H9 (cell line): ENCODE data around the gene PEX5L. TPM values are rescaled to one million over a fixed set of nuclear protein-coding genes. Genes with fewer than 3 reads are reported as not detected.

Experiments used
- DNase-seq: peaks from one replicate; pipeline ENCODE4 v3.0.0-alpha.2; 2017
- H2AFZ ChIP-seq: one replicate; pipeline ENCODE4 v1.6.1; 2013; ENCODE audit warnings: mild to moderate bottlenecking, low read length, control low read depth, moderate library complexity
- H2AK5ac ChIP-seq: 2 replicates; pipeline ENCODE4 v1.6.1; 2013; ENCODE audit warnings: low read length, control low read depth, mixed read lengths; ENCODE audit not compliant: insufficient read length
- H2BK120ac ChIP-seq: one replicate; pipeline ENCODE4 v1.6.1; 2013; ENCODE audit warnings: low read depth, mild to moderate bottlenecking, low read length, control low read depth, inconsistent platforms; ENCODE audit not compliant: poor library complexity, severe bottlenecking
- H2BK12ac ChIP-seq: 2 replicates; pipeline ENCODE4 v1.6.1; 2013; ENCODE audit warnings: low read length, control low read depth, mixed read lengths, low read depth; ENCODE audit not compliant: insufficient read length
- H2BK15ac ChIP-seq: 2 replicates; pipeline ENCODE4 v1.6.1; 2013; ENCODE audit warnings: low read depth, low read length, control low read depth
- H2BK20ac ChIP-seq: one replicate; pipeline ENCODE4 v1.6.1; 2013; ENCODE audit warnings: low read depth, mild to moderate bottlenecking, low read length, control low read depth, inconsistent platforms; ENCODE audit not compliant: poor library complexity, severe bottlenecking
- H2BK5ac ChIP-seq: 2 replicates; pipeline ENCODE4 v1.6.1; 2013; ENCODE audit warnings: low read length, control low read depth, mixed read lengths; ENCODE audit not compliant: insufficient read length
- H3K14ac ChIP-seq: 2 replicates; pipeline ENCODE4 v1.6.1; 2013; ENCODE audit warnings: low read length, control low read depth; ENCODE audit not compliant: insufficient read depth
- H3K18ac ChIP-seq: 2 replicates; pipeline ENCODE4 v1.6.1; 2013; ENCODE audit warnings: low read depth, mild to moderate bottlenecking, mixed read lengths, low read length, control low read depth; ENCODE audit not compliant: insufficient read length
- H3K23ac ChIP-seq: 2 replicates; pipeline ENCODE4 v1.6.1; 2013; ENCODE audit warnings: low read length, control low read depth, mixed read lengths, low read depth; ENCODE audit not compliant: insufficient read length
- H3K23me2 ChIP-seq: 2 replicates; pipeline ENCODE4 v1.6.1; 2013; ENCODE audit warnings: low read depth, mild to moderate bottlenecking, mixed read lengths, low read length, control low read depth; ENCODE audit not compliant: insufficient read length, poor library complexity, severe bottlenecking
- H3K27ac ChIP-seq: 2 replicates; pipeline ENCODE4 v1.5.1; 2013; ENCODE audit warnings: low read length, control low read depth, mixed read lengths, low read depth; ENCODE audit not compliant: insufficient read length
- H3K27me3 ChIP-seq: 2 replicates; pipeline ENCODE4 v1.6.1; 2013; ENCODE audit warnings: low read length, control low read depth, inconsistent platforms; ENCODE audit not compliant: insufficient read depth
- H3K4ac ChIP-seq: 2 replicates; pipeline ENCODE4 v1.6.1; 2013; ENCODE audit warnings: low read depth, mild to moderate bottlenecking, control low read depth, inconsistent platforms, low read length, moderate library complexity
- H3K4me1 ChIP-seq: 2 replicates; pipeline ENCODE4 v1.6.1; 2013; ENCODE audit warnings: low read length, control low read depth, inconsistent platforms; ENCODE audit not compliant: insufficient read depth
- H3K4me2 ChIP-seq: 2 replicates; pipeline ENCODE4 v1.6.1; 2013; ENCODE audit warnings: low read length, control low read depth, mixed read lengths; ENCODE audit not compliant: insufficient read length, insufficient read depth
- H3K56ac ChIP-seq: 2 replicates; pipeline ENCODE4 v1.6.1; 2013; ENCODE audit warnings: low read depth, mild to moderate bottlenecking, mixed read lengths, low read length, control low read depth; ENCODE audit not compliant: insufficient read length
- H3K79me1 ChIP-seq: 2 replicates; pipeline ENCODE4 v1.6.1; 2013; ENCODE audit warnings: low read depth, mild to moderate bottlenecking, moderate library complexity, low read length, control low read depth, inconsistent platforms; ENCODE audit not compliant: insufficient read depth, poor library complexity, severe bottlenecking
- H3K79me2 ChIP-seq: 2 replicates; pipeline ENCODE4 v1.6.1; 2013; ENCODE audit warnings: low read length, control low read depth, inconsistent platforms; ENCODE audit not compliant: insufficient read depth
- H3K9ac ChIP-seq: 2 replicates; pipeline ENCODE4 v1.6.1; 2013; ENCODE audit warnings: low read length, control low read depth, mixed read lengths; ENCODE audit not compliant: insufficient read length; ENCODE audit errors: extremely low read depth
- H3K9me3 ChIP-seq: one replicate; pipeline ENCODE4 v1.6.1; 2013; ENCODE audit warnings: low read depth, low read length, inconsistent platforms; ENCODE audit not compliant: control insufficient read depth
- H3T11ph ChIP-seq: one replicate; pipeline ENCODE4 v1.6.1; 2013; ENCODE audit warnings: mild to moderate bottlenecking, low read length, control low read depth, inconsistent platforms
- H4K20me1 ChIP-seq: one replicate; pipeline ENCODE4 v1.6.1; 2013; ENCODE audit not compliant: control insufficient read depth, insufficient read length, insufficient read depth
- H4K5ac ChIP-seq: 2 replicates; pipeline ENCODE4 v1.6.1; 2013; ENCODE audit warnings: low read depth, mild to moderate bottlenecking, mixed read lengths, low read length, control low read depth; ENCODE audit not compliant: insufficient read length
- H4K8ac ChIP-seq: replicated peaks from 2 replicates; pipeline ENCODE4 v1.6.1; 2013; ENCODE audit warnings: low read length, control low read depth, mixed read lengths, low read depth; ENCODE audit not compliant: insufficient read length
- H4K91ac ChIP-seq: 2 replicates; pipeline ENCODE4 v1.6.1; 2013; ENCODE audit warnings: low read depth, mild to moderate bottlenecking, moderate library complexity, mixed read lengths, low read length, control low read depth; ENCODE audit not compliant: insufficient read length
- H3K27ac Mint-ChIP-seq, 3 experiments: 2 replicates in 2 of 3; 3 replicates in 1 of 3; pipeline ENCODE4 v1.8.0; 2020 to 2021; ENCODE audit warnings: mixed read lengths in 3 of 3, mild to moderate bottlenecking in 1 of 3, moderate library complexity in 1 of 3
- H3K27me3 Mint-ChIP-seq: 2 replicates; pipeline ENCODE4 v1.8.0; 2021; ENCODE audit warnings: low read depth, mild to moderate bottlenecking, moderate library complexity, mixed read lengths
- H3K36me3 Mint-ChIP-seq, 3 experiments: 2 replicates in 2 of 3; 3 replicates in 1 of 3; pipeline ENCODE4 v1.8.0; 2020 to 2021; ENCODE audit warnings: low read depth in 3 of 3, mixed read lengths in 3 of 3; ENCODE audit not compliant: insufficient read depth in 1 of 3
- H3K4me1 Mint-ChIP-seq, 2 experiments: 2 replicates each; pipeline ENCODE4 v1.8.0; 2020; ENCODE audit warnings: mixed read lengths in 2 of 2
- H3K4me3 Mint-ChIP-seq, 2 experiments: 2 replicates in 1 of 2; 3 replicates in 1 of 2; pipeline ENCODE4 v1.8.0; 2020 to 2021; ENCODE audit warnings: mild to moderate bottlenecking in 2 of 2, mixed read lengths in 2 of 2, moderate library complexity in 1 of 2
- H3K9me3 Mint-ChIP-seq, 2 experiments: 2 replicates in 1 of 2; 3 replicates in 1 of 2; pipeline ENCODE4 v1.8.0; 2020; ENCODE audit warnings: mild to moderate bottlenecking in 2 of 2, mixed read lengths in 2 of 2, moderate library complexity in 1 of 2
- CTCF ChIP-seq: fragments of 200-600 bp; sonication (generic); conservative IDR thresholded peaks from 3 replicates; pipeline ENCODE4 v1.8.0; 2021; ENCODE audit warnings: antibody characterized with exemption, mild to moderate bottlenecking
- WGBS: extraction: QIAGEN DNeasy Blood & Tissue Kit; methylation state at CpG from one replicate; pipeline ENCODE4 v1.1.7; 2013; ENCODE audit warnings: missing lambda C conversion rate, low lambda C conversion rate, mixed read lengths; ENCODE audit not compliant: insufficient read length; ENCODE audit errors: extremely low coverage; 5-methylcytosine and 5-hydroxymethylcytosine counted together
- total RNA-seq: library from RNA; stranded (reverse); gene quantifications from 2 replicates; pipeline ENCODE4 v1.2.1, GENCODE V29; 2021

The PEX5L gene
- total RNA-seq, 1 experiment from 2014 or later = 0.85 TPM

- no peak overlapping the region for H3K4ac ChIP-seq
- H3K27me3 Mint-ChIP-seq = no peaks in the 10 kb centered on the region
- no peaks in the 10 kb centered on the region for H4K20me1 ChIP-seq
- H3K4me3 Mint-ChIP-seq = no peak overlapping the region
- no peaks in the 10 kb centered on the region for H3K27me3 ChIP-seq
- no peak overlapping the region for H3K14ac ChIP-seq
- H2BK20ac ChIP-seq = no peak overlapping the region
- H4K5ac ChIP-seq = no peak overlapping the region
- no peak overlapping the region for H3K18ac ChIP-seq
- no peak overlapping the region for H2BK120ac ChIP-seq
- no peak overlapping the region for H3K27ac ChIP-seq
- no peak overlapping the region for H2AK5ac ChIP-seq
- H3K79me1 ChIP-seq = no peaks in the 10 kb centered on the region
- no peak overlapping the region for H2BK5ac ChIP-seq
- H3K4me1 Mint-ChIP-seq = peaks cover 21 to 27% of the 10 kb centered on the region in 2 experiments
- TF ChIP-seq CTCF = peak; percentile 85
- peaks cover 10% of the 10 kb centered on the region for H3K4me1 ChIP-seq
- H3K27ac Mint-ChIP-seq = no peak overlapping the region
- H4K8ac ChIP-seq = no peak overlapping the region
- H3K9me3 ChIP-seq = no peaks in the 10 kb centered on the region
- no peak overlapping the region for H3K56ac ChIP-seq
- H2BK12ac ChIP-seq = no peak overlapping the region
- no peak overlapping the region for H2AFZ ChIP-seq
- no peaks in the 10 kb centered on the region for H3K79me2 ChIP-seq
- H3K9ac ChIP-seq = no peak overlapping the region
- peak; percentile 50 for DNase-seq
- no peak overlapping the region for H4K91ac ChIP-seq
- H3K23ac ChIP-seq = no peak overlapping the region
- no peaks in the 10 kb centered on the region for H3K23me2 ChIP-seq
- no peak overlapping the region for H2BK15ac ChIP-seq
- H3K4me2 ChIP-seq = no peak overlapping the region
- H3T11ph ChIP-seq = no peak overlapping the region
- H3K9me3 Mint-ChIP-seq = no peaks in the 10 kb centered on the region
- no CpG with 5 or more reads among the region's 3 CpGs for WGBS
- peaks cover 8 to 34% (median 33%) of the 10 kb centered on the region in 3 experiments; a peak in 6 of 7 replicates for H3K36me3 Mint-ChIP-seq
These were observed 268.7 kb downstream of the PEX5L start for GRCh38 chr3:179768080-179768479.
